H9 (cell line): ENCODE measurements around the gene SETD4. TPM values are rescaled to one million over a fixed set of nuclear protein-coding genes. Genes with fewer than 3 reads are reported as not detected.

ENCODE experiments used
- DNase-seq: peaks from one replicate; pipeline ENCODE4 v3.0.0-alpha.2; 2017
- H2AFZ ChIP-seq: one replicate; pipeline ENCODE4 v1.6.1; 2013; ENCODE audit warnings: mild to moderate bottlenecking, low read length, control low read depth, moderate library complexity
- H2AK5ac ChIP-seq: 2 replicates; pipeline ENCODE4 v1.6.1; 2013; ENCODE audit warnings: low read length, control low read depth, mixed read lengths; ENCODE audit not compliant: insufficient read length
- H2BK120ac ChIP-seq: one replicate; pipeline ENCODE4 v1.6.1; 2013; ENCODE audit warnings: low read depth, mild to moderate bottlenecking, low read length, control low read depth, inconsistent platforms; ENCODE audit not compliant: poor library complexity, severe bottlenecking
- H2BK12ac ChIP-seq: 2 replicates; pipeline ENCODE4 v1.6.1; 2013; ENCODE audit warnings: low read length, control low read depth, mixed read lengths, low read depth; ENCODE audit not compliant: insufficient read length
- H2BK15ac ChIP-seq: 2 replicates; pipeline ENCODE4 v1.6.1; 2013; ENCODE audit warnings: low read depth, low read length, control low read depth
- H2BK20ac ChIP-seq: one replicate; pipeline ENCODE4 v1.6.1; 2013; ENCODE audit warnings: low read depth, mild to moderate bottlenecking, low read length, control low read depth, inconsistent platforms; ENCODE audit not compliant: poor library complexity, severe bottlenecking
- H2BK5ac ChIP-seq: 2 replicates; pipeline ENCODE4 v1.6.1; 2013; ENCODE audit warnings: low read length, control low read depth, mixed read lengths; ENCODE audit not compliant: insufficient read length
- H3K14ac ChIP-seq: 2 replicates; pipeline ENCODE4 v1.6.1; 2013; ENCODE audit warnings: low read length, control low read depth; ENCODE audit not compliant: insufficient read depth
- H3K18ac ChIP-seq: 2 replicates; pipeline ENCODE4 v1.6.1; 2013; ENCODE audit warnings: low read depth, mild to moderate bottlenecking, mixed read lengths, low read length, control low read depth; ENCODE audit not compliant: insufficient read length
- H3K23ac ChIP-seq: 2 replicates; pipeline ENCODE4 v1.6.1; 2013; ENCODE audit warnings: low read length, control low read depth, mixed read lengths, low read depth; ENCODE audit not compliant: insufficient read length
- H3K23me2 ChIP-seq: 2 replicates; pipeline ENCODE4 v1.6.1; 2013; ENCODE audit warnings: low read depth, mild to moderate bottlenecking, mixed read lengths, low read length, control low read depth; ENCODE audit not compliant: insufficient read length, poor library complexity, severe bottlenecking
- H3K27ac ChIP-seq: 2 replicates; pipeline ENCODE4 v1.5.1; 2013; ENCODE audit warnings: low read length, control low read depth, mixed read lengths, low read depth; ENCODE audit not compliant: insufficient read length
- H3K27me3 ChIP-seq: 2 replicates; pipeline ENCODE4 v1.6.1; 2013; ENCODE audit warnings: low read length, control low read depth, inconsistent platforms; ENCODE audit not compliant: insufficient read depth
- H3K4ac ChIP-seq: 2 replicates; pipeline ENCODE4 v1.6.1; 2013; ENCODE audit warnings: low read depth, mild to moderate bottlenecking, control low read depth, inconsistent platforms, low read length, moderate library complexity
- H3K4me1 ChIP-seq: 2 replicates; pipeline ENCODE4 v1.6.1; 2013; ENCODE audit warnings: low read length, control low read depth, inconsistent platforms; ENCODE audit not compliant: insufficient read depth
- H3K4me2 ChIP-seq: 2 replicates; pipeline ENCODE4 v1.6.1; 2013; ENCODE audit warnings: low read length, control low read depth, mixed read lengths; ENCODE audit not compliant: insufficient read length, insufficient read depth
- H3K56ac ChIP-seq: 2 replicates; pipeline ENCODE4 v1.6.1; 2013; ENCODE audit warnings: low read depth, mild to moderate bottlenecking, mixed read lengths, low read length, control low read depth; ENCODE audit not compliant: insufficient read length
- H3K79me1 ChIP-seq: 2 replicates; pipeline ENCODE4 v1.6.1; 2013; ENCODE audit warnings: low read depth, mild to moderate bottlenecking, moderate library complexity, low read length, control low read depth, inconsistent platforms; ENCODE audit not compliant: insufficient read depth, poor library complexity, severe bottlenecking
- H3K79me2 ChIP-seq: 2 replicates; pipeline ENCODE4 v1.6.1; 2013; ENCODE audit warnings: low read length, control low read depth, inconsistent platforms; ENCODE audit not compliant: insufficient read depth
- H3K9ac ChIP-seq: 2 replicates; pipeline ENCODE4 v1.6.1; 2013; ENCODE audit warnings: low read length, control low read depth, mixed read lengths; ENCODE audit not compliant: insufficient read length; ENCODE audit errors: extremely low read depth
- H3K9me3 ChIP-seq: one replicate; pipeline ENCODE4 v1.6.1; 2013; ENCODE audit warnings: low read depth, low read length, inconsistent platforms; ENCODE audit not compliant: control insufficient read depth
- H3T11ph ChIP-seq: one replicate; pipeline ENCODE4 v1.6.1; 2013; ENCODE audit warnings: mild to moderate bottlenecking, low read length, control low read depth, inconsistent platforms
- H4K20me1 ChIP-seq: one replicate; pipeline ENCODE4 v1.6.1; 2013; ENCODE audit not compliant: control insufficient read depth, insufficient read length, insufficient read depth
- H4K5ac ChIP-seq: 2 replicates; pipeline ENCODE4 v1.6.1; 2013; ENCODE audit warnings: low read depth, mild to moderate bottlenecking, mixed read lengths, low read length, control low read depth; ENCODE audit not compliant: insufficient read length
- H4K8ac ChIP-seq: replicated peaks from 2 replicates; pipeline ENCODE4 v1.6.1; 2013; ENCODE audit warnings: low read length, control low read depth, mixed read lengths, low read depth; ENCODE audit not compliant: insufficient read length
- H4K91ac ChIP-seq: 2 replicates; pipeline ENCODE4 v1.6.1; 2013; ENCODE audit warnings: low read depth, mild to moderate bottlenecking, moderate library complexity, mixed read lengths, low read length, control low read depth; ENCODE audit not compliant: insufficient read length
- H3K27ac Mint-ChIP-seq, 3 experiments: 2 replicates in 2 of 3; 3 replicates in 1 of 3; pipeline ENCODE4 v1.8.0; 2020 to 2021; ENCODE audit warnings: mixed read lengths in 3 of 3, mild to moderate bottlenecking in 1 of 3, moderate library complexity in 1 of 3
- H3K27me3 Mint-ChIP-seq: 2 replicates; pipeline ENCODE4 v1.8.0; 2021; ENCODE audit warnings: low read depth, mild to moderate bottlenecking, moderate library complexity, mixed read lengths
- H3K36me3 Mint-ChIP-seq, 3 experiments: 2 replicates in 2 of 3; 3 replicates in 1 of 3; pipeline ENCODE4 v1.8.0; 2020 to 2021; ENCODE audit warnings: low read depth in 3 of 3, mixed read lengths in 3 of 3; ENCODE audit not compliant: insufficient read depth in 1 of 3
- H3K4me1 Mint-ChIP-seq, 2 experiments: 2 replicates each; pipeline ENCODE4 v1.8.0; 2020; ENCODE audit warnings: mixed read lengths in 2 of 2
- H3K4me3 Mint-ChIP-seq, 2 experiments: 2 replicates in 1 of 2; 3 replicates in 1 of 2; pipeline ENCODE4 v1.8.0; 2020 to 2021; ENCODE audit warnings: mild to moderate bottlenecking in 2 of 2, mixed read lengths in 2 of 2, moderate library complexity in 1 of 2
- H3K9me3 Mint-ChIP-seq, 2 experiments: 2 replicates in 1 of 2; 3 replicates in 1 of 2; pipeline ENCODE4 v1.8.0; 2020; ENCODE audit warnings: mild to moderate bottlenecking in 2 of 2, mixed read lengths in 2 of 2, moderate library complexity in 1 of 2
- total RNA-seq: library from RNA; stranded (reverse); gene quantifications from 2 replicates; pipeline ENCODE4 v1.2.1, GENCODE V29; 2021
- TF ChIP-seq, protein P1 (sequence below): fragments of 200-600 bp; sonication (generic); conservative IDR thresholded peaks from 3 replicates; pipeline ENCODE4 v1.8.0; 2021; ENCODE audit warnings: antibody characterized with exemption, mild to moderate bottlenecking

The SETD4 gene
- total RNA-seq, 1 experiment from 2014 or later: 52.5 TPM

DNA sequence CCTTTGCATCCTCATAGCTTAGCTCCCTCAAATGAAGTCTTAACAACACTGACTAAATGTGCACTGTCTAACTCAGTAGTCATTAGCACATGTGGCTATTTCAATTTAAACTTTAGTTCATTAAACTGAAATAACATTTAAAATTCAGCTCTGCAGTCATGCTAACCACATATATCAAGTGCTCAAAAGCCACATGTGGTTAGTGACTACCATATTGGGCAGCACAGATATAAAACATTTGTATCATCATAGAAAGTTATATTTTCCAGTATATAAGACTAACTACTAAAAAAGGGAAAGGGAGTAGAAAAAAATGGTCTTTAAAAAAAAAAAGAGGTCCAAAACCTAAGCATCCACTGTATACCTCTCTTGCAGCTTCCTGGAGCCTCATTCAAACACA lies 64.1 kb downstream of the SETD4 start:
- TF ChIP-seq, protein P1, sequence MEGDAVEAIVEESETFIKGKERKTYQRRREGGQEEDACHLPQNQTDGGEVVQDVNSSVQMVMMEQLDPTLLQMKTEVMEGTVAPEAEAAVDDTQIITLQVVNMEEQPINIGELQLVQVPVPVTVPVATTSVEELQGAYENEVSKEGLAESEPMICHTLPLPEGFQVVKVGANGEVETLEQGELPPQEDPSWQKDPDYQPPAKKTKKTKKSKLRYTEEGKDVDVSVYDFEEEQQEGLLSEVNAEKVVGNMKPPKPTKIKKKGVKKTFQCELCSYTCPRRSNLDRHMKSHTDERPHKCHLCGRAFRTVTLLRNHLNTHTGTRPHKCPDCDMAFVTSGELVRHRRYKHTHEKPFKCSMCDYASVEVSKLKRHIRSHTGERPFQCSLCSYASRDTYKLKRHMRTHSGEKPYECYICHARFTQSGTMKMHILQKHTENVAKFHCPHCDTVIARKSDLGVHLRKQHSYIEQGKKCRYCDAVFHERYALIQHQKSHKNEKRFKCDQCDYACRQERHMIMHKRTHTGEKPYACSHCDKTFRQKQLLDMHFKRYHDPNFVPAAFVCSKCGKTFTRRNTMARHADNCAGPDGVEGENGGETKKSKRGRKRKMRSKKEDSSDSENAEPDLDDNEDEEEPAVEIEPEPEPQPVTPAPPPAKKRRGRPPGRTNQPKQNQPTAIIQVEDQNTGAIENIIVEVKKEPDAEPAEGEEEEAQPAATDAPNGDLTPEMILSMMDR: no peak
- DNase-seq: no peak
- no peak overlapping the region for H3K27ac Mint-ChIP-seq
- Histone ChIP-seq H4K20me1 (no peaks in the 10 kb centered on the region), H3K56ac (no peak overlapping the region), H2AK5ac (no peak overlapping the region), H3K23ac (no peak overlapping the region), H3K18ac (no peak overlapping the region), H3K79me2 (no peaks in the 10 kb centered on the region), H3K27ac (no peak overlapping the region), H2BK5ac (no peak overlapping the region), H3K4ac (no peak overlapping the region), H2BK120ac (no peak overlapping the region), H4K5ac (no peak overlapping the region), H3K9me3 (no peaks in the 10 kb centered on the region), H3K23me2 (no peaks in the 10 kb centered on the region), H4K8ac (no peak overlapping the region), H2BK20ac (no peak overlapping the region), H3K4me1 (no peaks in the 10 kb centered on the region), H3K14ac (no peak overlapping the region), H3K9ac (no peak overlapping the region), H4K91ac (no peak overlapping the region), H3K4me2 (no peak overlapping the region), H2AFZ (no peak overlapping the region), H3K27me3 (no peaks in the 10 kb centered on the region), H2BK15ac (no peak overlapping the region), H3K79me1 (no peaks in the 10 kb centered on the region), H3T11ph (no peak overlapping the region), H2BK12ac (no peak overlapping the region)
- no peak overlapping the region for H3K4me3 Mint-ChIP-seq
- H3K4me1 Mint-ChIP-seq: peaks cover 0 to 3% of the 10 kb centered on the region in 2 experiments; a peak in 1 of 4 replicates
- no peaks in the 10 kb centered on the region; a peak in 1 of 5 replicates for H3K9me3 Mint-ChIP-seq
- peaks cover 4% of the 10 kb centered on the region; the same call in 1 of the 2 replicates for H3K27me3 Mint-ChIP-seq
- no peaks in the 10 kb centered on the region for H3K36me3 Mint-ChIP-seq
